ENCODE data around the gene RAB28.

RAB28 gene

GRCh38 chr4:13367691-13368090 lies 116.4 kb downstream of the RAB28 start:
- no peak for DNase-seq

- DNase-seq, result peak; percentile 7 to 9
Observed at GRCh38 chr4:13367244-13367643, 116.9 kb downstream of the RAB28 start.

GRCh38 chr4:13365195-13365594 lies 118.9 kb downstream of the RAB28 start:
- DNase-seq, result no peak

- DNase-seq, result no peak
Observed at GRCh38 chr4:13364653-13365052, 119.5 kb downstream of the RAB28 start.

GRCh38 chr4:13364172-13364571 lies 120.0 kb downstream of the RAB28 start:
- no peak for DNase-seq

- DNase-seq, result no peak
Observed at GRCh38 chr4:13359809-13360208, 124.3 kb downstream of the RAB28 start.

GRCh38 chr4:13355111-13355880 lies 128.8 kb downstream of the RAB28 start:
- DNase-seq, result no peak

- no peak for DNase-seq
Observed at GRCh38 chr4:13349096-13349495, 135.0 kb downstream of the RAB28 start.

GRCh38 chr4:13348216-13348615 lies 135.9 kb downstream of the RAB28 start:
- DNase-seq, result no peak

GRCh38 chr4:13347517-13348125 lies 136.5 kb downstream of the RAB28 start:
- no peak for DNase-seq

- DNase-seq, result no peak
Observed at GRCh38 chr4:13344216-13344615, 139.9 kb downstream of the RAB28 start.

- no peak for DNase-seq
Observed at GRCh38 chr4:13340672-13341071, 143.5 kb downstream of the RAB28 start.

- DNase-seq, result no peak
Observed at GRCh38 chr4:13331827-13332226, 152.3 kb downstream of the RAB28 start.

GRCh38 chr4:13329963-13330362 lies 154.2 kb downstream of the RAB28 start:
- no peak for DNase-seq

- DNase-seq, result no peak
Observed at GRCh38 chr4:13329340-13329850, 154.7 kb downstream of the RAB28 start.

- no peak for DNase-seq
Observed at GRCh38 chr4:13328591-13328990, 155.5 kb downstream of the RAB28 start.

GRCh38 chr4:13327991-13328390 lies 156.1 kb downstream of the RAB28 start:
- DNase-seq, result no peak

GRCh38 chr4:13325744-13326143 lies 158.4 kb downstream of the RAB28 start:
- no peak for DNase-seq

- no peak for DNase-seq
Observed at GRCh38 chr4:13323921-13324320, 160.2 kb downstream of the RAB28 start.

GRCh38 chr4:13322681-13323101 lies 161.4 kb downstream of the RAB28 start:
- DNase-seq, result no peak

Measured in SHP77 (cell line).